Sigmoid colon (tissue), 4 donors: ENCODE measurements around the gene EPO.

ENCODE experiments used
- POLR2A ChIP-seq, 2 donors: fragments of 450-650 bp; IDR thresholded peaks; one replicate each; pipeline ENCODE4 v1.6.1; 2016; ENCODE audit warnings: antibody characterized with exemption in 2 of 2, mild to moderate bottlenecking in 2 of 2, moderate library complexity in 2 of 2
- POLR2AphosphoS5 ChIP-seq, 4 donors: sonication (generic); formaldehyde crosslinking; IDR thresholded peaks; one replicate each; pipeline ENCODE4 v1.6.1; 2017; ENCODE audit warnings: antibody characterized with exemption in 4 of 4
- TF ChIP-seq, protein P1 (sequence below), 4 experiments: fragments of 450-650 bp in 3 of 4; fragments of 200-600 bp in 1 of 4; IDR thresholded peaks; one replicate each; pipeline ENCODE4 v1.5.1; 2016 to 2019; ENCODE audit warnings: antibody characterized with exemption in 4 of 4, mild to moderate bottlenecking in 3 of 4, moderate library complexity in 2 of 4

DNA sequence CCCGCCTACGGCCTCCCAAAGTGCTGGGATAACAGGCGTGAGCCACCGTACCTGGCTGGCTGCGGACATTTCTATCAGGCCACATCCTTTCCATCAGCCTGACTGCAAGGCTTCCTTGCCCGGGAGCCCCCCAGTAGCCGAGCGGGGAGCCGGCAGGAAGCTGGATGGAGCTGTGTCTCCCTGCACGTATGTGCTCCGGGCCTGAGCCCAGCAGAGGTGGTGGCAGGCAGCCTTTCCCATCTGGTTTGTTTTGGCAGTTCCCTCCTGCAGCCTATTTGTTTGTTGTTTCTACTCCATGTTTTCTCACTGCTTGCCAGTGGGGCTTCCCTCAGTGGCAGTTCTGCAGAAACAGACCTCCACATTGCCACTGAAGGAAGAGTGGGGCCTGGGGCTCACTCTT lies 8.9 kb upstream of the EPO start:
- TF ChIP-seq, protein P1, sequence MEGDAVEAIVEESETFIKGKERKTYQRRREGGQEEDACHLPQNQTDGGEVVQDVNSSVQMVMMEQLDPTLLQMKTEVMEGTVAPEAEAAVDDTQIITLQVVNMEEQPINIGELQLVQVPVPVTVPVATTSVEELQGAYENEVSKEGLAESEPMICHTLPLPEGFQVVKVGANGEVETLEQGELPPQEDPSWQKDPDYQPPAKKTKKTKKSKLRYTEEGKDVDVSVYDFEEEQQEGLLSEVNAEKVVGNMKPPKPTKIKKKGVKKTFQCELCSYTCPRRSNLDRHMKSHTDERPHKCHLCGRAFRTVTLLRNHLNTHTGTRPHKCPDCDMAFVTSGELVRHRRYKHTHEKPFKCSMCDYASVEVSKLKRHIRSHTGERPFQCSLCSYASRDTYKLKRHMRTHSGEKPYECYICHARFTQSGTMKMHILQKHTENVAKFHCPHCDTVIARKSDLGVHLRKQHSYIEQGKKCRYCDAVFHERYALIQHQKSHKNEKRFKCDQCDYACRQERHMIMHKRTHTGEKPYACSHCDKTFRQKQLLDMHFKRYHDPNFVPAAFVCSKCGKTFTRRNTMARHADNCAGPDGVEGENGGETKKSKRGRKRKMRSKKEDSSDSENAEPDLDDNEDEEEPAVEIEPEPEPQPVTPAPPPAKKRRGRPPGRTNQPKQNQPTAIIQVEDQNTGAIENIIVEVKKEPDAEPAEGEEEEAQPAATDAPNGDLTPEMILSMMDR (IDR thresholded peaks at IDR 0.05): no peak
- TF ChIP-seq POLR2AphosphoS5 (IDR thresholded peaks at IDR 0.05) (no peak), POLR2A (IDR thresholded peaks at IDR 0.05) (no peak)
